SK-N-MC (cell line): ENCODE results near the gene MMRN2.

Experiments
- EZH2 ChIP-seq: fragments of 200-600 bp; sonication (generic); IDR thresholded peaks from one replicate; pipeline ENCODE4 v1.6.1; 2017; ENCODE audit warnings: antibody characterized with exemption
- FOXP2 ChIP-seq: optimal IDR thresholded peaks from 2 replicates; pipeline ENCODE3; 2011; ENCODE audit warnings: mild to moderate bottlenecking, moderate library complexity; ENCODE audit not compliant: insufficient read depth; ENCODE audit errors: extremely low read length, control extremely low read depth
- POLR2AphosphoS5 ChIP-seq: IDR thresholded peaks from 2 replicates; pipeline ENCODE4 v1.6.1; 2012; ENCODE audit warnings: mild to moderate bottlenecking, low read depth, low read length, borderline replicate concordance

DNA sequence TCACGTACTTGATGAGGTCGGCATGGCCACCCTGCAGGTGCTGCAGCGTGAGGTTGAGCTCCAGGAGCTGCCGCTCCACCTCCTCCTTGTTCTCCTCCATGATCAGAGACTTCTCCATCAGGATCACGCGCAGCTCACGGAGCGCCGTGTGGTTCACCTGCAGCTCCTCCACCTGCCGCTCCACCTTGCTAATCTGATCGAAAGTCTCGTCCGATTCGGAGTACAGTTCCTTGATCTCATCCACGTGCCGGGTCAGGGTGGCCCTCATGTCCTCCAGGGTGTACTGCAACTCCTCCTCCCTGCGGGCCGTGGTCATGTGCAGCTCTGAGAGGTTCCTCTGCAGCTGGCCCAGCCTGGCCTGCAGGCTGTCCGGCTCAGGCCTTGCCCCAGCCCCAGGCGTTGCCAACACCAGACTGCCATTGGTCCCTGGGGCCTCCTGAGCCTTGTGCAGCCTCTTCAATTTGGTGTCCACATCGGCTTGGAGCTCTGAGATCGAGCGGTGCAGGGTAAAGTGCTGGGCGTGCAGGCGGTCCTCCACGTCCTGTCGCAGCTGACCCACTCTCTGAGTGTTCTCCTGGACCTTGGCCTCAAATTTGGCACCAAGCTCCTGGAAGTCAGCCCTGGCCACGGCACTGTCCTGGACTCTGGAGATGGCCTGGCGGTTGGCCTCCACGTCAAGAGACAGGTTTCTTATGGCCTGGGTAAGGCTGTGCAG lies 13.9 kb downstream of the MMRN2 start:
- no peak for TF ChIP-seq EZH2
- no peak for TF ChIP-seq POLR2AphosphoS5
- TF ChIP-seq FOXP2 = no peak
